WTC11 (cell line): ENCODE results near the gene HS2ST1. TPM values are rescaled to one million over a fixed set of nuclear protein-coding genes. Genes with fewer than 3 reads are reported as not detected.
A peak's percentile ranks its signal among the peaks of the same experiment; 100 is the strongest.

ENCODE experiments used
- ATAC-seq: fragments of 200-7000 bp; cut with Tn5 transposase; 2 replicates; pipeline ENCODE4 v1.10.0; 2021; ENCODE audit warnings: mild to moderate bottlenecking, moderate library complexity
- Bru-seq: library from RNA; stranded (reverse); fragments of 400-500 nt; gene quantifications from one replicate; lab custom pipeline; 2021; lab: Mats Ljungman, UMichigan
- CTCF ChIA-PET: fragments of 300-600 bp; sonication (Branson Sonifier 250); formaldehyde crosslinking; loops from one replicate; lab custom pipeline; 2021; ENCODE audit warnings: antibody characterized with exemption; lab: Charles Lee
- POLR2A ChIA-PET: fragments of 350-600 bp; sonication (Branson Sonifier 250); formaldehyde crosslinking; loops from one replicate; lab custom pipeline; 2021; ENCODE audit warnings: antibody characterized with exemption; lab: Charles Lee
- DNase-seq: peaks from one replicate; pipeline ENCODE4 v3.0.0; 2021; ENCODE audit warnings: low spot score
- H3K27ac Mint-ChIP-seq: 2 replicates; pipeline ENCODE4 v1.8.0; 2021; ENCODE audit warnings: mixed read lengths
- H3K27me3 Mint-ChIP-seq: 2 replicates; pipeline ENCODE4 v1.8.0; 2021; ENCODE audit warnings: low read depth, mild to moderate bottlenecking, moderate library complexity, mixed read lengths
- H3K36me3 Mint-ChIP-seq: 2 replicates; pipeline ENCODE4 v1.8.0; 2021; ENCODE audit warnings: mixed read lengths
- H3K4me1 Mint-ChIP-seq: 2 replicates; pipeline ENCODE4 v1.8.0; 2022; ENCODE audit warnings: mixed read lengths
- H3K4me3 Mint-ChIP-seq: 2 replicates; pipeline ENCODE4 v1.8.0; 2021; ENCODE audit warnings: mild to moderate bottlenecking, moderate library complexity, mixed read lengths
- H3K9me3 Mint-ChIP-seq: 2 replicates; pipeline ENCODE4 v1.8.0; 2021; ENCODE audit warnings: mixed read lengths
- ATF6 ChIP-seq: sonication (generic); formaldehyde crosslinking; IDR thresholded peaks from 2 replicates; pipeline ENCODE4 v1.8.1; 2023; ENCODE audit warnings: mild to moderate bottlenecking, missing genetic modification reagents
- CBFB ChIP-seq: sonication (generic); formaldehyde crosslinking; IDR thresholded peaks from 2 replicates; pipeline ENCODE4 v1.8.1; 2022; ENCODE audit warnings: mild to moderate bottlenecking, low read depth, missing genetic modification reagents
- ERG ChIP-seq: fragments of 250-450 bp; sonication (Bioruptor Pico); IDR thresholded peaks from 2 replicates; pipeline ENCODE4 v1.8.0; 2021; ENCODE audit warnings: mild to moderate bottlenecking
- FOXP4 ChIP-seq: sonication (generic); formaldehyde crosslinking; IDR thresholded peaks from 2 replicates; pipeline ENCODE4 v1.8.0; 2022; ENCODE audit warnings: mild to moderate bottlenecking, missing genetic modification reagents
- GABPB1 ChIP-seq: sonication (generic); formaldehyde crosslinking; IDR thresholded peaks from 2 replicates; pipeline ENCODE4 v1.8.1; 2023; ENCODE audit warnings: mild to moderate bottlenecking, missing genetic modification reagents
- JUN ChIP-seq: sonication (generic); formaldehyde crosslinking; IDR thresholded peaks from 2 replicates; pipeline ENCODE4 v1.8.0; 2023; ENCODE audit warnings: mild to moderate bottlenecking, missing genetic modification reagents
- KAT7 ChIP-seq: sonication (generic); formaldehyde crosslinking; IDR thresholded peaks from 2 replicates; pipeline ENCODE4 v1.8.1; 2023; ENCODE audit warnings: missing genetic modification reagents, mild to moderate bottlenecking, borderline replicate concordance
- MXD4 ChIP-seq: fragments of 250-450 bp; sonication (Bioruptor Pico); IDR thresholded peaks from 2 replicates; pipeline ENCODE4 v1.8.0; 2021; ENCODE audit warnings: mild to moderate bottlenecking, moderate library complexity, borderline replicate concordance
- NFE2L1 ChIP-seq: sonication (generic); formaldehyde crosslinking; IDR thresholded peaks from 2 replicates; pipeline ENCODE4 v1.8.1; 2023; ENCODE audit warnings: missing genetic modification reagents
- SP1 ChIP-seq: sonication (generic); formaldehyde crosslinking; conservative IDR thresholded peaks from 2 replicates; pipeline ENCODE4 v1.8.1; 2022; ENCODE audit warnings: missing genetic modification reagents
- STAT6 ChIP-seq: sonication (generic); formaldehyde crosslinking; conservative IDR thresholded peaks from 2 replicates; pipeline ENCODE4 v1.8.1; 2023; ENCODE audit warnings: mild to moderate bottlenecking, low read depth, missing genetic modification reagents, moderate library complexity
- ZMAT4 ChIP-seq: fragments of 250-450 bp; sonication (Bioruptor Pico); IDR thresholded peaks from 2 replicates; pipeline ENCODE4 v1.9.0; 2021; ENCODE audit warnings: mild to moderate bottlenecking
- ZNF263 ChIP-seq: sonication (generic); formaldehyde crosslinking; IDR thresholded peaks from 2 replicates; pipeline ENCODE4 v1.8.1; 2022; ENCODE audit warnings: low read depth, mild to moderate bottlenecking, moderate library complexity, missing genetic modification reagents
- ZNF281 ChIP-seq: sonication (generic); formaldehyde crosslinking; IDR thresholded peaks from 2 replicates; pipeline ENCODE4 v1.8.0; 2023; ENCODE audit warnings: mild to moderate bottlenecking, missing genetic modification reagents
- long read RNA-seq, 3 experiments: library from RNA in 1 of 3; library from capped mRNA in 1 of 3; library from polyadenylated mRNA in 1 of 3; unstranded in 2 of 3; stranded (forward) in 1 of 3; transcript quantifications; one replicate each; pipeline ENCODE4 v2.0.0, GENCODE V29; 2021
- total RNA-seq: library from RNA; stranded (reverse); gene quantifications from 3 replicates; pipeline ENCODE4 v1.2.3, GENCODE V29; 2021

The HS2ST1 gene
- total RNA-seq (19.0 to 24.7 TPM (median 19.7 TPM) in 3 replicates), Bru-seq, nascent RNA (percentile 92 among the genes with signal in this experiment)
- long read RNA-seq, experiment 1, full-length matches to known transcripts, result 57 of 77 reads
- long read RNA-seq, experiment 1, partial matches to known transcripts, result 6 of 77 reads
- long read RNA-seq, experiment 1, other reads (novel, unspliced or antisense), result 14 of 77 reads
- long read RNA-seq, experiment 2, full-length matches to known transcripts, result 12 of 38 reads
- long read RNA-seq, experiment 2, partial matches to known transcripts, result 24 of 38 reads
- long read RNA-seq, experiment 2, other reads (novel, unspliced or antisense), result 2 of 38 reads
- long read RNA-seq, experiment 3, full-length matches to known transcripts, result 18 of 19 reads
- long read RNA-seq, experiment 3, partial matches to known transcripts, result 0 of 19 reads
- long read RNA-seq, experiment 3, other reads (novel, unspliced or antisense), result 1 of 19 reads

- Mint-ChIP-seq H3K27ac (no peak within 1 kb of the TSS), H3K9me3 (no peaks in the 10 kb centered on the region), H3K36me3 (peaks cover 18% of the 10 kb centered on the region), H3K27me3 (no peaks in the 10 kb centered on the region), H3K4me3 (no peak within 1 kb of the TSS), H3K4me1 (peaks cover 32% of the 10 kb centered on the region)
- ATAC-seq (no peak; the same call in 1 of the 2 replicates), DNase-seq (no peak)
- ChIA-PET POLR2A (interaction anchor here (0.6 to 2.9 kb wide), 9 partner anchors 10 to 1174 kb away, joined by 3 to 30 read pairs (median 4); no protein-coding TSS in a partner anchor), CTCF (interaction anchor here (0.7 to 2.3 kb wide), 8 partner anchors 12 to 210 kb away, joined by 3 to 10 read pairs (median 7); partner anchors contain the start of gene SH3GLB1)
- TF ChIP-seq ZNF263 (peak; percentile 16; the same call in 1 of the 2 replicates), ERG (CRISPR knock-in tag) (no peak), ZMAT4 (CRISPR knock-in tag) (0 out of 2 replicates have a peak, but pooled peaks have one; percentile 20), GABPB1 (CRISPR knock-in tag) (0 out of 2 replicates have a peak, but pooled peaks have one; percentile 34), ATF6 (CRISPR knock-in tag) (no peak), CBFB (CRISPR knock-in tag) (0 out of 2 replicates have a peak, but pooled peaks have one; percentile 37), SP1 (CRISPR knock-in tag) (peak; percentile 13; the same call in 1 of the 2 replicates), MXD4 (CRISPR knock-in tag) (no peak)
Measured at GRCh38 chr1:86914601-86914997, at the start of gene HS2ST1. HS2ST1 (plus strand) TSS chr1:86914635.

GRCh38 chr1:86865973-86866637 is 48.3 kb upstream of the HS2ST1 start:
- ChIA-PET CTCF (interaction anchor here (0.7 kb wide), 1 partner anchor 32 kb away, joined by 5 read pairs; no protein-coding TSS in a partner anchor), POLR2A (interaction anchor here (0.6 kb wide), 2 partner anchors 49 to 424 kb away, joined by 4 read pairs; no protein-coding TSS in a partner anchor)
- no peak for DNase-seq
- Mint-ChIP-seq H3K27me3 (no peaks in the 10 kb centered on the region), H3K4me1 (peaks cover 13% of the 10 kb centered on the region), H3K27ac (no peak overlapping the region), H3K9me3 (no peaks in the 10 kb centered on the region), H3K4me3 (no peak overlapping the region), H3K36me3 (peaks cover 2% of the 10 kb centered on the region; the same call in 1 of the 2 replicates)
- no peak for ATAC-seq
- TF ChIP-seq ZMAT4 (CRISPR knock-in tag), result no peak
- no peak for TF ChIP-seq KAT7 (CRISPR knock-in tag)
- no peak for TF ChIP-seq ZNF281
- no peak for TF ChIP-seq STAT6 (CRISPR knock-in tag)
- TF ChIP-seq NFE2L1 (CRISPR knock-in tag), result no peak
- TF ChIP-seq FOXP4, result no peak
- no peak for TF ChIP-seq ATF6 (CRISPR knock-in tag)
- TF ChIP-seq JUN (CRISPR knock-in tag), result no peak
